ENCODE measurements around the gene MYL3.

GRCh38 chr3:46881596-46882376 is 18.5 kb upstream of the MYL3 start:
- no peak for TF ChIP-seq CTCF (IDR thresholded peaks at IDR 0.05)
- no peak for TF ChIP-seq ZFX (IDR thresholded peaks at IDR 0.05; ENCODE audit: borderline replicate concordance)

All from 22Rv1 (cell line).